ENCODE results near the gene ZDHHC11B. TPM values are rescaled to one million over a fixed set of nuclear protein-coding genes. Genes with fewer than 3 reads are reported as not detected.
A peak's percentile ranks its signal among the peaks of the same experiment; 100 is the strongest.
"Not testable (repeated sequence)": the region's sequence is repeated elsewhere in the genome, so short reads cannot be mapped to it uniquely, and the experiment has no call there.

ZDHHC11B gene
- total and polyA plus RNA-seq, 2 donors (not counting 1 experiment from before 2014, with no cell fraction given): under 0.01 TPM; not detected in 1

- no peaks in the 10 kb centered on the region for H3K9me3 ChIP-seq (ENCODE audit: control insufficient read depth, insufficient read depth, low read depth, low read length)
- H2AFZ ChIP-seq (ENCODE audit: low read length): no peak overlapping the region
- H3K27ac ChIP-seq (ENCODE audit: insufficient read depth, low read length): no peak overlapping the region
- H3K4me3 ChIP-seq (replicated peaks in 1 of 4; ENCODE audit: control extremely low read depth in 1 of 4, insufficient read depth in 1 of 4, low read depth in 3 of 4, low read length in 4 of 4): no peak overlapping the region
- no peaks in the 10 kb centered on the region for H3K79me2 ChIP-seq (ENCODE audit: control insufficient read depth, insufficient read depth, low read length)
- H3K27me3 ChIP-seq (ENCODE audit: control insufficient read depth, insufficient read depth, low read length): no peaks in the 10 kb centered on the region
- no peaks in the 10 kb centered on the region for H3K4me1 ChIP-seq (ENCODE audit: control insufficient read depth, extremely low read depth, insufficient read depth, low read length)
- DNase-seq (ENCODE audit: low read depth in 2 of 2): peak in 1 of 2 donors; percentile 5
- TF ChIP-seq EZH2 (IDR thresholded peaks at IDR 0.05; ENCODE audit: low read length, missing control alignments) (no peak), CTCF (conservative IDR thresholded peaks at IDR 0.05 in 1 of 2, IDR thresholded peaks at IDR 0.05 in 1 of 2; ENCODE audit: low read depth in 1 of 2, low read length in 2 of 2) (no peak)
- H3K36me3 ChIP-seq (ENCODE audit: control insufficient read depth, insufficient read depth, low read length): no peaks in the 10 kb centered on the region
- no peak overlapping the region for H3K4me2 ChIP-seq (ENCODE audit: extremely low read depth, insufficient read depth, low read length)
- H3K9ac ChIP-seq (ENCODE audit: insufficient read depth, low read length): no peak overlapping the region
- H4K20me1 ChIP-seq (ENCODE audit: control insufficient read depth, extremely low read depth, insufficient read depth, low read length): no peaks in the 10 kb centered on the region
Observed at GRCh38 chr5:801472-801871, 16.9 kb upstream of the ZDHHC11B start.

GRCh38 chr5:801055-801454, 16.5 kb upstream of the ZDHHC11B start:
- peak in 1 of 2 donors; percentile 27 for DNase-seq (ENCODE audit: low read depth in 2 of 2)

GRCh38 chr5:798505-799138, 14.1 kb upstream of the ZDHHC11B start:
- not testable (repeated sequence) for H3K27ac ChIP-seq (ENCODE audit: insufficient read depth, low read length); H3K79me2 ChIP-seq (ENCODE audit: control insufficient read depth, insufficient read depth, low read length); DNase-seq (ENCODE audit: low read depth in 2 of 2); H3K27me3 ChIP-seq (ENCODE audit: control insufficient read depth, insufficient read depth, low read length); H2AFZ ChIP-seq (ENCODE audit: low read length); H4K20me1 ChIP-seq (ENCODE audit: control insufficient read depth, extremely low read depth, insufficient read depth, low read length); H3K36me3 ChIP-seq (ENCODE audit: control insufficient read depth, insufficient read depth, low read length); H3K4me1 ChIP-seq (ENCODE audit: control insufficient read depth, extremely low read depth, insufficient read depth, low read length); H3K4me2 ChIP-seq (ENCODE audit: extremely low read depth, insufficient read depth, low read length); H3K4me3 ChIP-seq (replicated peaks in 1 of 4; ENCODE audit: control extremely low read depth in 1 of 4, insufficient read depth in 1 of 4, low read depth in 3 of 4, low read length in 4 of 4); H3K9me3 ChIP-seq (ENCODE audit: control insufficient read depth, insufficient read depth, low read depth, low read length); H3K9ac ChIP-seq (ENCODE audit: insufficient read depth, low read length)

More at GRCh38 chr5:801055-801454, 16.5 kb upstream of the ZDHHC11B start:
- not testable (repeated sequence) for H3K36me3 ChIP-seq (ENCODE audit: control insufficient read depth, insufficient read depth, low read length); H3K4me1 ChIP-seq (ENCODE audit: control insufficient read depth, extremely low read depth, insufficient read depth, low read length); H3K4me3 ChIP-seq (replicated peaks in 1 of 4; ENCODE audit: control extremely low read depth in 1 of 4, insufficient read depth in 1 of 4, low read depth in 3 of 4, low read length in 4 of 4); H3K4me2 ChIP-seq (ENCODE audit: extremely low read depth, insufficient read depth, low read length); H4K20me1 ChIP-seq (ENCODE audit: control insufficient read depth, extremely low read depth, insufficient read depth, low read length); H3K27me3 ChIP-seq (ENCODE audit: control insufficient read depth, insufficient read depth, low read length); H3K9ac ChIP-seq (ENCODE audit: insufficient read depth, low read length); H2AFZ ChIP-seq (ENCODE audit: low read length); H3K27ac ChIP-seq (ENCODE audit: insufficient read depth, low read length); H3K79me2 ChIP-seq (ENCODE audit: control insufficient read depth, insufficient read depth, low read length); H3K9me3 ChIP-seq (ENCODE audit: control insufficient read depth, insufficient read depth, low read depth, low read length)

- not testable (repeated sequence) for DNase-seq (ENCODE audit: low read depth in 2 of 2); H3K27me3 ChIP-seq (ENCODE audit: control insufficient read depth, insufficient read depth, low read length)
Observed at GRCh38 chr5:797986-798385, 13.5 kb upstream of the ZDHHC11B start.

GRCh38 chr5:795873-796272, 11.3 kb upstream of the ZDHHC11B start:
- not testable (repeated sequence) for H3K4me2 ChIP-seq (ENCODE audit: extremely low read depth, insufficient read depth, low read length); H3K4me1 ChIP-seq (ENCODE audit: control insufficient read depth, extremely low read depth, insufficient read depth, low read length); H3K4me3 ChIP-seq (replicated peaks in 1 of 4; ENCODE audit: control extremely low read depth in 1 of 4, insufficient read depth in 1 of 4, low read depth in 3 of 4, low read length in 4 of 4); H3K9ac ChIP-seq (ENCODE audit: insufficient read depth, low read length); H3K36me3 ChIP-seq (ENCODE audit: control insufficient read depth, insufficient read depth, low read length); H3K9me3 ChIP-seq (ENCODE audit: control insufficient read depth, insufficient read depth, low read depth, low read length); H2AFZ ChIP-seq (ENCODE audit: low read length); H4K20me1 ChIP-seq (ENCODE audit: control insufficient read depth, extremely low read depth, insufficient read depth, low read length); H3K27me3 ChIP-seq (ENCODE audit: control insufficient read depth, insufficient read depth, low read length); H3K79me2 ChIP-seq (ENCODE audit: control insufficient read depth, insufficient read depth, low read length); DNase-seq (ENCODE audit: low read depth in 2 of 2); H3K27ac ChIP-seq (ENCODE audit: insufficient read depth, low read length)

More at GRCh38 chr5:797986-798385, 13.5 kb upstream of the ZDHHC11B start:
- not testable (repeated sequence) for H3K9me3 ChIP-seq (ENCODE audit: control insufficient read depth, insufficient read depth, low read depth, low read length); H3K79me2 ChIP-seq (ENCODE audit: control insufficient read depth, insufficient read depth, low read length); H3K27ac ChIP-seq (ENCODE audit: insufficient read depth, low read length); H3K4me1 ChIP-seq (ENCODE audit: control insufficient read depth, extremely low read depth, insufficient read depth, low read length); H2AFZ ChIP-seq (ENCODE audit: low read length); H4K20me1 ChIP-seq (ENCODE audit: control insufficient read depth, extremely low read depth, insufficient read depth, low read length); H3K4me2 ChIP-seq (ENCODE audit: extremely low read depth, insufficient read depth, low read length); H3K36me3 ChIP-seq (ENCODE audit: control insufficient read depth, insufficient read depth, low read length); H3K9ac ChIP-seq (ENCODE audit: insufficient read depth, low read length); H3K4me3 ChIP-seq (replicated peaks in 1 of 4; ENCODE audit: control extremely low read depth in 1 of 4, insufficient read depth in 1 of 4, low read depth in 3 of 4, low read length in 4 of 4)

GRCh38 chr5:794948-795347, 10.4 kb upstream of the ZDHHC11B start:
- not testable (repeated sequence) for H3K27me3 ChIP-seq (ENCODE audit: control insufficient read depth, insufficient read depth, low read length); H2AFZ ChIP-seq (ENCODE audit: low read length); H3K36me3 ChIP-seq (ENCODE audit: control insufficient read depth, insufficient read depth, low read length); H3K4me1 ChIP-seq (ENCODE audit: control insufficient read depth, extremely low read depth, insufficient read depth, low read length); H4K20me1 ChIP-seq (ENCODE audit: control insufficient read depth, extremely low read depth, insufficient read depth, low read length); H3K9ac ChIP-seq (ENCODE audit: insufficient read depth, low read length); H3K4me3 ChIP-seq (replicated peaks in 1 of 4; ENCODE audit: control extremely low read depth in 1 of 4, insufficient read depth in 1 of 4, low read depth in 3 of 4, low read length in 4 of 4); H3K4me2 ChIP-seq (ENCODE audit: extremely low read depth, insufficient read depth, low read length); H3K9me3 ChIP-seq (ENCODE audit: control insufficient read depth, insufficient read depth, low read depth, low read length); DNase-seq (ENCODE audit: low read depth in 2 of 2); H3K27ac ChIP-seq (ENCODE audit: insufficient read depth, low read length); H3K79me2 ChIP-seq (ENCODE audit: control insufficient read depth, insufficient read depth, low read length)
